Amniotic stem cell (primary cell): ENCODE measurements around the gene TBC1D23.
"Not testable (repeated sequence)": the region's sequence is repeated elsewhere in the genome, so short reads cannot be mapped to it uniquely, and the experiment has no call there.

Source experiments
- DNase-seq: peaks from one replicate; lab custom pipeline; 2025; lab: John Stamatoyannopoulos, UW

Gene TBC1D23

DNA sequence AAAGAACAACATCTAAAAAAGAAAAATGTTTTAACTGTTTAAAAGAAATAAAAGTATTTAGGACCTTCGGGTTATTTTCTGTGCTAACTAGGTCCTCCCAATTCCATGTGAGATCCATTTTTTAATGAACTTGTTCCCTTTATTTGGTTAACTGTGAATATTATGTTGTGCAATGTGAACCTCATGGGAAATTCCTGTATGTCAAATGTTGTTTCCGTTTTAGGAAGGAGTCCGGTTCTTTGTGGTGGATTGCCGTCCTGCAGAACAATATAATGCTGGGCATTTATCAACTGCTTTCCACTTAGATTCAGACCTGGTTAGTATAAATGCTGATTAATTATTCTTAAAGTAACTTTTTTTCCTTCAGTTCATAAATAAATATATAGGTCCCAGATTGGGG lies 38.2 kb downstream of the TBC1D23 start:
- DNase-seq: no peak

DNA sequence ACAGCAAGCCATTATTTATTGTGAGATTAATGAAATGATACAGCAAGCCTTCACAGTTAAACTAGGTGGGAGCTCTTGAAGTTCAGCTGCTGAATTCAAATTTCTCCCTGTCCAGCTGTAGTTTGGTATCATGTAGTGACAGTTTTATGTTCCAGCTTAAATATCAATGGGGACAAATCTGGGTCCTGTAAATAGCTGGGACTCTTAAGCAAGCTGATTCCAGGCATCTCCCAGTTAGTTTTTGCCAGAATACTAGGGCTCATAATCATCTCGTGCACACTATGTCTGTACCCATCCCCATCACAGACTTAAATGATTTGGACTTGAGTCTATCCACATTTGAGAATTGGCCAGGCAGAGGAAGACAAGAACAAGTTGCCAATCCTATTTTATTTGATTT lies 45.9 kb downstream of the TBC1D23 start:
- no peak for DNase-seq

DNA sequence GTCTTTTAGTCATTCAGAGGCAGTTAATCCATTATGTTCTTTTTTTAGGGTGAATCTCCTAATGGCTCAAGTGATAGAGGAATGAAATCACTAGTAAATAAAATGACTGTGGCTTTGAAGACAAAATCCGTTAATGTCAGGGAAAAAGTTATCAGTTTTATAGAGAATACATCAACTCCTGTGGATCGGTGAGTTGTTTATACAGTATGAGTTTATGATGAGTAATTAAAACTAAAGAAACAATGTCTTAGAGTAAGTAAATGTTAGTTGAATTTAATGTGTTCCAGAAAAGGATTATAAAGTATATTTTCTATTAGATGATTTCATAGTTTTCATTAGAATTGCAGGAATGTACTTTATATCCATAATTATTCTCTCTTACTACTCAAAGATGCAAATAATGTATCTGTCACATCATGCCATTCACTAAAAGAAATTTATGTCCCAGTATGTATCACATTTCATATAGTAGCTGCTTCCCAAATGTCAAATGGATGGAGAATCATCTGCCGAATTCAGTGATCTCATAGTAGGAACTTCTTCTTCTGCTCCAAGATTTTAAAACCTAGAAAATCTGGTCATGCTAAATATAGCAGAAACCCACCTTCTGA lies 49.7 kb downstream of the TBC1D23 start:
- no peak for DNase-seq

DNA sequence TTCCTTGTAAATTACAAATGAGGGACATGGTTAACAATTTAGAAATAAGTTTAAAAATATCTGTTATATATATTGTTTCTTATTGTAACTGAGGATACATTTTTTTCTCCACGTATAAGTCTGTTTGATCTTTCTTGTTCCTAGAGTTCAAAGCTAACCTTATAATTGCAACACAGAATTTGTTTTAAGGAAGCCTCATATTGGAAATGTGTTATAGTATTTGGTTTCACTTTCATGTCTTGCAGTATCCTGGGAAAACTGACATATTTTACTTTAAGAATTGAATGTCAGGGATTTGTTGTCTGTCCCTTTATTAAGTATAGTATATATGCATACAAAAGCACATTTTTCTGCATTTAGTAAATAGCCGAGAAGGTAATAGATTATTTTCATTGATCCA lies 50.2 kb downstream of the TBC1D23 start:
- no peak for DNase-seq

DNA sequence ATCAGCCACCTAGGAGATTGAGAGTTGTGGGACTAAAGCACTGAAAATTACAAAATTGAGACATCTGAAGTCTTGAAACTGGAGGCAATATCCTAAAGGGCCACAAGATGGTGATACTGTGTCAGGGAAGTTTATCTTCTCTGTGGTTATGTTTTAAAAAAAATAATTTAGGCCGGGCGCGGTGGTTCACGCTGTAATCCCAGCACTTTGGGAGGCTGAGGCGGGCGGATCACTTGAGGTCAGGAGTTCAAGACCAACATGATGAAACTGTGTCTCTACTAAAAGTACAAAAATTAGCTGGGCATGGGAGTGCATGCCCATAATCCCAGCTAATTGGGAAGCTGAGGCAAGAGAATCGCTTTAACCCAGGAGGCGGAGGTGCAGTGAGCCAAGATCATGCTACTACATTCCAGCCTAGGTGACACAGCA lies 55.9 kb downstream of the TBC1D23 start:
- DNase-seq: peak; percentile 43

DNA sequence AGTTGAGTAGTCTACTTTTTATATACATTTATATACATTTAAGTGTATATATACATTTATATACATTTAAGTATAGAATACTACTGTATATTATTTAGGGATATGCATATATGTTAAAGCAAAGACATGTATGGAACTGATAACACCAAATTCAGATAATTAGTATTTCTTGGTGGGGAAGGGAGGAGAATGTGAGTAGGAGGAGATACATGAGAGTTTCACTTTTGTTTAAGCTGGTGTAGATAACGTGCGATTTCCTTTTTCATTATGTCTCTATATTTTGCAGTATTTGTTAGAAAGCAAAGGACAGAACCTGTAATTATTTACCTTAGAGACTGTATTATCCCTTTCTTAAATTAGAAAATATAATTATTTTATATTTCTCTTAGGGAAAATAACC lies 57.1 kb downstream of the TBC1D23 start:
- no peak for DNase-seq

DNA sequence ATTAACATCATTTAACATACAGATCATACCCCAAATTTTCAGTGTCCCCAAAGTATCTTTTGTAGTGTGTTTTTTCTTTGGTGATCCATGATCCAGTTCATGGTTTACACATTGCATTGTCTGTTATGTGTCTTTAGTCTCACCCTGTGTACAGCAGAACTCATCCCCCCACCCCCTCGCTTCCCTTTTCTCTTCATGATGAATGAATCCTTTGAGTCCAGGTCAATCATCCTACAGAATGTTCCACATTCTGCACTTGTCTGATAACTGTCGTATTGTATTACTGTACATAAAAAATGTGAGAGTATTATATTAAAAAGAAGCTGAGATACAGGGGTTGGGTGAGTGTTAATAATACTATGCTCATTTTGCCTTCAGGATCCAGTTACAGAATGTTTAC lies 59.2 kb downstream of the TBC1D23 start:
- no peak for DNase-seq

DNA sequence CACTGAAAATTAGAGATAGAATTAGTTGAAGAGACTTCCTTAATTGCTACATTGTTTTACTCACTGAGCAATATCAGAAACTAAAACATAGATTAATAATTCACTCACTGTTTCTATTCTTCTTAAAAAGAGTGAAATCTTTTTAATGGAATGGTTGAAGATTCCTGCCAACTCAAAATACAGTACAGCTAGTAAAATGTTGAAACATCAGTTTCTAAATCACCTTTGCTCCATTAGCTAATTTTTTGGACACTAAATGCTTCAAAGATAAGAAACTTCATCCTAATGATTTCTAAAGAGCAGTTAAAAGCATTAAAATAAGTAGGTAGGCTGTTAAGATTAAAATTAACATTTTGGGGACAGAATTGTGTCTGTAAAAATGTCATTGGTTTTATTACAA lies 63.3 kb downstream of the TBC1D23 start:
- DNase-seq: no peak

DNA sequence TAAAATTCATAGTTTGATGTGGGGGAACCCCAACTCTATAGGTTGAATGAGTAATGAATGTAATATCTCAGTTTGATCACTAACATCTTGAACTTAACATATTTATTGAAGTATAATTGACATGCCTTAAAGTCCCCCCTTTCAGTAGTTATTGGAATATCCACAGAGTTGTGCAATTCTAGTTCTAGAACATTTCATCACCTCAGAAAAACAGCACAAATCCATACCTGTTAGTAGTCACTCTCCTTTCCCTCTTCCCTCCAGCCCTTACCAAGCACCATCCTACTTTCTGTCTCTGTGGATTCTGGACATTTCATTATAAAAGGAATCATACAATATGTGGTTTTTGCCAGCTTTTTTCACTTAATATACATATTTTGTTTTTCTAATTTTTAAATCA lies 65.0 kb downstream of the TBC1D23 start:
- DNase-seq: no peak

DNA sequence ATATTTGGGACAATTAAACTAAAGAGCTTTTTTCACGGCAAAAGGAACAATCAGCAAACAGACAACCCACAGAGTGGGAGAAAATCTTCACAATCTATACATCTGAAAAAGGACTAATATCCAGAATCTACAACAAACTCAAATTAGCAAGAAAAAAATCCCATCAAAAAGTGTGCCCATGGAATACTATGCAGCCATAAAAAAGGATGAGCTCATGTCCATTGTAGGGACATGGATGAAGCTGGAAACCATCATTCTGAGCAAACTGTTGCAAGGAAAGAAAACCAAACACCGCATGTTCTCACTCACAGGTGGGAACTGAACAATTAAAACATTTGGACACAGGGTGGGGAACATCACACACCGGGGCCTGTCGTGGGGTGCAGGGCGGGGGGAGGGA lies 66.6 kb downstream of the TBC1D23 start:
- DNase-seq: not testable (repeated sequence)

DNA sequence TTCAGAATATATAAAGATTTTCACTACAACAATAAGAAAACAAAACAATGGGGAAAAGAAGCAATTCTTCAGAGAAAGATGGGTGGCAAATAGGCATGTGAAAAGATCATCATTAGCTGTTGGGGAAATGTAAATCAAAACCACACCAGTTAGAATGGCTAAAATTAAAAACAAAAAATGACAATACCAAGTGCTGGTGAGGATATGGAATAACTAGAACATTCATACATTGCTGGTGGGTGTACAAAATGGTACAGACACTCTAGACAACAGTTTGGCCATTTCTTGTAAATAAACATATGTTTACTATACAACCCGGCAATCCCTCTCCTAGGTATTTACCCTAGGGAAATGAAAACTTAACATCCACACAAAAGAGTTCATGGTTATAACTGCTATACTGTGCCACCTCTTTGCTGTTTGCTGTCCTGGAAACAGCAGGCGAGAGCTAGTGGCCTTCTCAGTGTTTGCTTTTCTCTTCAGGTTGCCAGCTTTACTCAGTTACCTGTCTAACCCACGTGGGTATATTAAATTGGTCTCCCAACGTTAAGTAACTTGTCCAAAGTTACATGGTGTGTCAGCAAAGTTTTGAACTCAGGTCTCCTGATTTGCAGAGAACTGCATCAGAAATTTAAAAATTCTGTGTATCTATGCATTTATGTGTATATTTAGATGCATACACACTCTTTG lies 69.2 kb downstream of the TBC1D23 start:
- DNase-seq: no peak

DNA sequence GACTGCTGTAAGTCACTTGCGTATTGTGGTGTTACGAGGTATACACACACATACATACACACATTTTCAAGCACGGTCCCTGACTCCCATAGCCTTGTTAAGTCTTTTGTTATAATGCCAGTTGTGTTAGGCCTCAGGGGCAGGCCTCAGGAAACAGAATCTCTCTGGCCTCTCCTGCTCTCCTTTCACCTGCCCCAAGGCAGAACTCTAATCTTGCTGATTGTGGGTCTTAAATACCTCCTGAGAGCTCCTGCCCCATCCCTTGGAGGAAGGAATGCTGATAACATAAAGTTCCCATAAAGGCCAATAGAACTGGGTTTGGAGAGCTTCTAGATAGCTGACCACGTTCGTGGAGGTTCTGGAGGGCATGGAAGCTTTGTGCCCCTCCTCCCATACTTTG lies 69.9 kb downstream of the TBC1D23 start:
- DNase-seq: no peak

DNA sequence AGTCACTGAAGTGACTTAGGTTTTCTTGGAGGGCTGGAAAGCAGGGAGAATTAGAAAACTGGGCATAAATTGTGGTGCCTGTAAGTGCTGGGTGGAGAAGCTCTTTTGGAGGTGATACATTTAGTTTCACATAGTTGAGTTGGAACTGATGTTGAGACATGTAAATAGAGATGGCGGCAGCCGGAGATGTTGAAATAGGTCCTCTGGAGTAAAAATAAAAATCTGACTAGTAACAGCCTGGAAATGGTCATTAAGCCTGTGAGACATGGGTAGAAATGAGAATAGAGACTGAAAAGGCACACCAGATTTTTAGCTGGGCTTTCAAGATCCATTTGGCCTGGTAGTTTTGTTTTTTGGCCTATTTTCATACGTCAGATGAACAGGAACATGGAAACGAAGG lies 70.9 kb downstream of the TBC1D23 start:
- DNase-seq: no peak

DNA sequence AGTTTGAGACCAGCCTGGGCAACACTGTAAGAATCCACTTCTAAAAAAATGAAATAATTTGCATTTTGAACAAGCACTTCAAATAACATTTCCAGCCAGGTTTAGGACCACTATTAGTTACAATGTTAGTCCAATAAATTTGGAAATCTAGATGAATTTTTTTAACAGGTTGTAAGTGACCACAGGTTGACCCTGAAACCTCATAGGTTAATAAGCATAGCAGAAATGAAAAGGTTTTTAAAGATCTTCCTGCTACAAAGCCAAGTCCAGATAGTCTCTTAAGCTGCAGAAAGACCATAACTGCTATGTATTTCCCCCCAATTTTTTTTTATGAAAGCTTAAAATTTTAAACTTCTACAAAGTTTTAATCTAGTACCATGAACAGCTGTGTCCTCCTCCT lies 72.3 kb downstream of the TBC1D23 start:
- DNase-seq: no peak

DNA sequence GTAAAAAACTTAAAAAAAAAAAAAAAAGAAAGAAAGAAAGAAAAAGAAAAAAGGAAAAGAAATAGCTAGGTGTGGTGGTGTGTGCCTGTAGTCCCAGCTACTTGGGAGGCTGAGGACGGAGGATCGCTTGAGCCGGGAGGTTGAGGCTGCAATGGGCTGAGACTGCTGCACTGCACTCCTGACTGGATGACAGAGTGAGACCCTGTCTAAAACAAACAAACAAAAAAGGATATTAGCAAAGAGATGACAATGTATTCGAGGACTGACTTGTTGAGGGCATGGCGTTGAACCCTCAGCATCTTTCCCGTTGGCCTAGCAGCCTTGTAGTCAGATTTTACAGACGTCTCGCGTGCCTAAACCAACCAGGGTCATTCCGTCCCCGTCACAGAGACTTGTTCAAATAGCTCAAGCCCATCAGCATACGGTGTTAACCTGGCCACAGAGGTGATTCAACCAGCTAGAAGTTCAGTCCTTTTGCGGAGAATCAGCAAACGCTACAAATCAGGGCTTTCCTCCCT lies 73.2 kb downstream of the TBC1D23 start:
- no peak for DNase-seq

DNA sequence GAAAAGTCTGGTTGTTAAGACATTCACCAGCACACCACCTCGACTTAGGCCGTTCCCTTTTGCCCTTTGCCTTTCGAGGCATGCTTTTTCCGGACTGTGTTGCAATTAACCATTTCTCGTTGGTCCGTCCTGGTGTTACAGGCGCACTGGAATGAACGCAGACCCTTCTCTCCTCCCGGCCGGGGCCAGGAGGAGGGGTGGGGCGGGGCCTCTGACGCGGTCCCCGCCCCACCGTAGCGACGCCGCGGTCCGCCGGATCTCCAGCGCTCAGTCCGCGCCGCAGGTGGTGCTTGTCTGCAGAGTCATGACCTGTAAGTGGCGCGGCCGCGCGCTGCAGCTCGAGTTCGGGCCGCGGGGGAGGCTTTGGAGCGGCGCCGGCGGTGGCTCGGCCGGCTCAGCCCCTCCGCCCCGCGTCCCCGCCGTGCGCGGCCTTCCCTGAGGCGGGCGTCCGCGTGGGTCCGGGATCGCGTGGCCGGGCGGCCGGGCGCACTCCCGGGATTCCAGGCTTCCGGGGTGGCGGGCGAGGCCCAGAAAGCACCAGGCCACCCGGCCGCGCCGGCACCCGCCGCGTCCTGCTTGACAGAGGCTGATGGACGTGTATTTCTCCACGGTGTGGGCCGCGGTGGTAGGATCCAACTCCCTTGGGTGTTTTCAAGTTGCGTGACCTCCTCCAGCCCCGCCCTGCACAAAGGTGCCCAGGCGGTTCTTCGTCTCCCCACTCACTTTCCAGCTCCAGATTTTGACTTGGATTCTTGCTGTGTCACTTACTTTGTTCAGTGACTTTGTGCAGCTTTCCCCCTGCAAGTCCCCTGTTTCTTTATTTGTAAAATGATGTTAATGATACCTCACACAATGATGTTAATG lies 73.9 kb downstream of the TBC1D23 start, which contains the start of gene NIT2:
Gene NIT2, plus strand, starts transcription at position 270 of the 864 bp plus-strand sequence. Its CDS starts 35 bp downstream, at position 305.
- peak; percentile 23 for DNase-seq

DNA sequence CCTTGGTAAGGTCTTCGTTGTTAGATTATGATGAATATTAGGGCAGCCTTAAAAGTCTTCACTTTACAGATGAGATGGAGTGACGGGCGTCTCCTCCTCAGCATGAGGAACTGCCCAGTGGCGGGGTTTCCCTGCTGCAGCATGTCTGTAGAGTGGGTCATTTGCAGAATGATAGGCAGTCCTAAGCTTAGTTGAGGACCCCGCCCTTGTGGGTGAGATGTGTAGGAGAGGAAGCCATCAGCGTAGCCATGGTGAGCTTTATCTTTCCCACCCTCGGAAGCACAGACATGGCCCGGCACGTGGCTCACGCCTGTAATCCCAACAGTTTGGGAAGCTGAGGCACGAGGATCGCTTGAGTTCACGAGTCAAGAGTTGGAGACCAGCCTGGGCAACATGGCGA lies 74.6 kb downstream of the TBC1D23 start:
- DNase-seq: no peak

DNA sequence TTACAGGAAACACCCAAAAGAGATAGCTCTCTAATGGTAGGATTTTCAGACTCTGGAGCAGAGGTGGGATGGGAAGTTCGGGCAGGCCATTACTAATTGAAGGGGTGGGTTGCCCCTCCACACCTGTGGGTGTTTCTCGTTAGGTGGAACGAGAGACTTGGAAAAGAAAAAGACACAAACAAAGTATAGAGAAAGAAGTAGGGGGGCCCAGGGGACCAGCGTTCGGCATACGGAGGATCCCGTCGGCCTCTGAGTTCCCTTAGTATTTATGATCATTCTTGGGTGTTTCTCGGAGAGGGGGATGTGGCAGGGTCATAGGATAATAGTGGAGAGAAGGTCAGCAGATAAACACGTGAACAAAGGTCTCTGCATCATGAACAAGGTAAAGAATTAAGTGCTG lies 75.4 kb downstream of the TBC1D23 start:
- DNase-seq: not testable (repeated sequence)

DNA sequence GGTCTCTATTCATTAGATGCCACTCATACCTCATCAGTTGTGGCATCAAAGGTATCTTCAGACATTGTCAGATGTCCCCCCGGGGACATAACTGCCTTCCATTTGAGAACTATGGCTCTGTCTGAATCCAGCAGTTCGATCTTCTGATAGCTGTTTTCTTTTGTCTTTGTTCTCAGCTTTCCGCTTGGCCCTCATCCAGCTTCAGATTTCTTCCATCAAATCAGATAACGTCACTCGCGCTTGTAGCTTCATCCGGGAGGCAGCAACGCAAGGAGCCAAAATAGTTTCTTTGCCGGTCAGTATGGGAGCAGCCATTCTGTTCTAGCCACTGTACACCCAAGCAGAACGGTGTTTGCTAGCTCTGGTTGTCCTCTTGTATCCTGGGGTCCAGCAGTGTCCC lies 78.1 kb downstream of the TBC1D23 start:
- DNase-seq: no peak

DNA sequence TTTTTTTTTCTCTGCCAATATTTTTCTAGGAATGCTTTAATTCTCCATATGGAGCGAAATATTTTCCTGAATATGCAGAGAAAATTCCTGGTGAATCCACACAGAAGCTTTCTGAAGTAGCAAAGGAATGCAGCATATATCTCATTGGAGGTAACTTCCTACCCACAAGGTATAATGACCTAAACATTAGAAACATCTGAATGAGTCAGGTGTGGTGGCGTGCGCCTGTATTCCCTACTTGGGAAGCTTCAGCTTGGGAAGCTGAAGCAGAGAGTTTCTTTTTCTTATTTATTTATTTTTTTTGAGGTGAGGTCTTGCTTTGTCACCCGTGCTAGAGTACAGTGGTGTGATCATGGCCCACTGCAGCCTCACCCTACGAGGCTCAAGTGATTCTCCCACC lies 79.0 kb downstream of the TBC1D23 start:
- no peak for DNase-seq

DNA sequence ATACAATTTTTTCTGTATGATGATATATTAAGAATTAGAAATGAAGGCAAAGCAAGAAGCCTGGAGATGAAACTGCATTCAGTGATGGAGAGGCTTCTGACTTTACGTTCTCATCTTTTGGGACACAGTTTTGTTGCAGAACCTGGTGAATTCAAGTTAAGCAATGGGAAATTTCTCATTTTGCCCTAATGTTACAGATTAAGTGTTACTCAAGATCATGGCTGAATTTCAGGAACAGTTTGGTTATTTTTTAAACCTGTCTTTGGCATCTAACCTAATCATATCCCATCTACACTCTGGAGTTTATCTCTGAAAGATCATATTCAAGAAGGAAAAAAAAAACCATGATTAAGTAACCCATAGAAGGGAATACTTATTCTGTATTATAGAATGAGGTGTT lies 79.7 kb downstream of the TBC1D23 start:
- no peak for DNase-seq

DNA sequence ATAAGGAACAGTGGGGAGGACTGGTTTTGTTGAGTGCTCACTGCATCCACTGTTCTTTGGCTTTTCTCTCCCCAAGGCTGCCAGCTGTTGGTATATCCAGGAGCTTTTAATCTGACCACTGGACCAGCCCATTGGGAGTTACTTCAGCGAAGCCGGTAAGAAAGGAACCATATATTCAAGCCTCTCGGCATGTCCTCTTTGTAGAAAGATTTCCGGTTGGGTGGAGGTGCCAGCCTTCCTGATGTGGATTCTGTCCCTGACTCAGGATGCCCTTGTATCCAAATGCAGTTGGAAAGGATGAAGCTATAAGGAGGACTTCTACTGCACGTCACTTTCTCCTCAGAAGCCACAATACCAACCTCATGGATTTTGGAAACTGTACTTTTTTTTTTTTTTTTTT lies 87.9 kb downstream of the TBC1D23 start:
- DNase-seq: no peak

DNA sequence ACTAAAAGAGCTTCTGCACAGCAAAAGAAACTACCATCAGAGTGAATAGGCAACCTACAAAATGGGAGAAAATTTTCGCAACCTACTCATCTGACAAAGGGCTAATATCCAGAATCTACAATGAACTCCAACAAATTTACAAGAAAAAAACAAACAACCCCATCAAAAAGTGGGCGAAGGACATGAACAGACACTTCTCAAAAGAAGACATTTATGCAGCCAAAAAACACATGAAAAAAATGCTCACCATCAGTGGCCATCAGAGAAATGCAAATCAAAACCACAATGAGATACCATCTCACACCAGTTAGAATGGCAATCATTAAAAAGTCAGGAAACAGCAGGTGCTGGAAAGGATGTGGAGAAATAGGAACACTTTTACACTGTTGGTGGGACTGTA lies 91.0 kb downstream of the TBC1D23 start:
- DNase-seq: not testable (repeated sequence)
